GM18498 (cell line): ENCODE measurements around the gene CFAP299.
A peak's percentile ranks its signal among the peaks of the same experiment; 100 is the strongest.

Experiments used
- ATAC-seq: cut with Tn5 transposase; IDR thresholded peaks from one replicate; pipeline ENCODE4 v1.9.1; 2021; ENCODE audit warnings: mild to moderate bottlenecking, moderate library complexity; ENCODE audit not compliant: unreplicated experiment

Gene CFAP299

DNA sequence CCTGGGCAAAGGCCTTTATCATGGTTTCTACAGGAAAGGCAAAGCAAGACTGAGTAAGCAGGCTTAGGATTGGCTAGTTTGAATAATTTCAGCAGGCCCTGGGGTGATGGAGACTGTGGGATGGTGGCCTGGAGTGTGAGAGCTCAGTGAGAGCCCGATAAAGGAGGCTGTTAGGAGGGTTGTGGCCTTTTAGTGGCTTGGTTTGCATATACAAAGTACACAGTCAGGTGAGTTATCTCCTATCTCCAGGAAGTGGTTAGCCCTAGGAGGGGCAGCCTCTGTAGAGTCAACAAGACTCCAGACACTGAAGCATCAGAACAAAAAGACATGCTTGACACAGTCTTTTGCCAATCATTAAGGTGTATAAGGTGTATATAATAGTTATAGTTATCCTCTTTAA, 157.2 kb downstream of the CFAP299 start:
- ATAC-seq: no peak

DNA sequence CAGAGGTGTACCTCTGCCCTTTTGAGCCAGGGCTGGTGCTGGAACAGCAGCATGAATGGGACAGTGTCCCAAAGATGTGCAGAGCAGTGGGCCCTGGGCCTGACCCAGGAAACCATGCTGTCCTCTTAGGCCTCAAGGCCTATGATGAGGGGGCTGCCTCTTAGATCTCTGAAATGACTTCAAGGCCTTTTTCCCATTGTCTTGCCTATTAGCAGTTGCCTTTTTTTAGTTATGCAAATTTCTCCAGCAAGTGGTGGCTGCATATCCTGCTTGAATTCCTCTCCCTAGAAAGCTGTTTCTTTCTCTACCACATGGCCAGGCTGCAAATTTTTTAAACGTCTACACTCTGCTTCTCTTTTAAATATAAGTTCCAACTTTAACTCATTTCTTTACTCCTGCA, 160.3 kb downstream of the CFAP299 start:
- ATAC-seq: no peak

DNA sequence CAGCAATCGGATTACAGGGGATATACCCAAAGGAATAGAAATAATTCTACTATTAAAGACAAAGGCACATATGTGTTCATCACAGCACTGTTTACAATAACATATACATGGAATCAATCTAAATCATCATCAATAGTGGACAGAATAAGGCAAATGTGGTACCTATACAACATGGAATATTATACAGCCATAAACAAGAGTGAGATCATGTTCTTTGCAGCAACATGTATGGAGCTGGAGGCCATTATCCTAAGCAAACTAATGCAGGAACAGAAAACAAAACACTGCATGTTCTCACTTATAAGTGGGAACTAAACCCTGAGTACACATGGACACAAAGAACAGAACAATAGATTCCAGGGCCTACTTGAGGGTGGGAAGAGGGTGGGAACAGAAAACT, 163.2 kb downstream of the CFAP299 start:
- ATAC-seq: no peak

GRCh38 chr4:80500613-80501012, 165.1 kb downstream of the CFAP299 start:
- no peak for ATAC-seq

GRCh38 chr4:80507077-80507476, 171.5 kb downstream of the CFAP299 start:
- no peak for ATAC-seq

GRCh38 chr4:80507507-80507906, 172.0 kb downstream of the CFAP299 start:
- peak; percentile 90 for ATAC-seq

GRCh38 chr4:80515496-80515895, 180.0 kb downstream of the CFAP299 start:
- ATAC-seq: no peak

GRCh38 chr4:80521438-80521837, 185.9 kb downstream of the CFAP299 start:
- peak; percentile 54 for ATAC-seq

DNA sequence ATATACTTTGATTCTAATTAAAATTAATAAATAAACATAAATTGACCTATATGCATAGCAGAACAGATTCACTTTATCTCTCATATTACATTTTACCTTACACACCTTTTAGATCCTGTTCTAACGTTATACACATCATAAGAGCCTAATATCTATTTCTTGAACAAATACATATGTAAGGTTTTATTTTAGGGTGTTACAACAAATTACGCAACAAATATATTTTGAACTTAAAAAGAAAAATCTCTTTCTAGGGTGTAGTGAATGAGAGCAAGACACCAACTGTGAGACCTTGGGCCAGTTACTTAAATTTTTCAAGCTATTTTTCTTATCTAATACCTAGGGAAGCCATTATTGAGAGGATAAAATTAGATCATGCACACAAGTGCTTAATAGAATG, 191.2 kb downstream of the CFAP299 start:
- ATAC-seq: no peak

- no peak for ATAC-seq
Measured at GRCh38 chr4:80529026-80529425, 193.5 kb downstream of the CFAP299 start.

- no peak for ATAC-seq
Measured at GRCh38 chr4:80532674-80533333, 197.3 kb downstream of the CFAP299 start.

- no peak for ATAC-seq
Measured at GRCh38 chr4:80535551-80535950, 200.0 kb downstream of the CFAP299 start.

GRCh38 chr4:80538276-80538926, 202.9 kb downstream of the CFAP299 start:
- no peak for ATAC-seq

- no peak for ATAC-seq
Measured at GRCh38 chr4:80539190-80539589, 203.7 kb downstream of the CFAP299 start.

DNA sequence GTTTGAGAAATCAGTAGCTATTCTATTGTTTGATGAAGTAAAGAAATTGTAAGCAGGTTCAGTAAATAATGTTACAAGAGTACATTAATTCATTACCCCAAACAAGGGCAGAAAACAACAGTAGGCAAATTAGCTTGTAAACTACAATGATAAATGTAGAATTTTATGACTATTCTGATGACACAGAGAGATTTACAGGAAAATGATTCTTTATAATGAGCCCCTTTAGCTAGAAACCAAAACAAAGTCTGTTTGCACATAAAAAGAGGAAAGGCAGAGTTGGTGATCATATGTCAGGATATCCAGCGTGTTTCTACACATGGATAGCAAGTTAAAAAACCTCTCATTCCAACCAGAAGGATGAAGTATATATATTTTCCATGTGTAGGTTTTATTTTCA, 204.8 kb downstream of the CFAP299 start:
- no peak for ATAC-seq

DNA sequence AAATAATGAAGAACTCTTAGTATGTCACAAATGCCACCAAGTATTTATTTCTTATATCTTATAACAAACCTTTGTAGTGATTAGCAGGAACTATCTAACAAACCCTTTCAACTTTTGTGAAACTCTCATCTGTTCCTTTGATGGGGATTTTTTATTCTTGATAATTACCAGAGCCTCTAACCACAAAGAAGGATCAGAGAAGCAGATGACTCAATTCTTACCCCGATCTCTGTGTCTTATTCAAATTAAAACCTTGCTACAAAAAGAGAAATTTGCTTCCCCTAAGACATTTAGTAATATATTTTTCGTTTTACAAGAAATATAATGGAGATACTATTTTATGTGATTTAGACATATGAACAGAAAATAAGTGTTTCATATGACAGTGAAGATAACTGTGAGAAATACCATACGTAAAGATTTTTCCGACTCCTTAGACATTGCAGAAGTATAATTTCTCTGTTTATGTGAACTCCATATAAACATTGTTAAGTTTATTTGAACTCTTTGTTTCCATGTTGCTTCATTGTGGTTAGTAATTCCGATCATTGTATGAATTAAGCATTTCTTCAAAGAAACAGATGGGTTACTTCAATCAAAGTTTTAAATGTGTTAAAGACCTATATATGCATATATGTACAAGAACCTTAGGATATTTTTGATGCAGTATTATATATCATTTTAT, 205.4 kb downstream of the CFAP299 start:
- ATAC-seq: peak; percentile 85

- ATAC-seq: no peak
Measured at GRCh38 chr4:80542747-80543146, 207.2 kb downstream of the CFAP299 start.

- ATAC-seq: no peak
Measured at GRCh38 chr4:80560337-80560736, 224.8 kb downstream of the CFAP299 start.

DNA sequence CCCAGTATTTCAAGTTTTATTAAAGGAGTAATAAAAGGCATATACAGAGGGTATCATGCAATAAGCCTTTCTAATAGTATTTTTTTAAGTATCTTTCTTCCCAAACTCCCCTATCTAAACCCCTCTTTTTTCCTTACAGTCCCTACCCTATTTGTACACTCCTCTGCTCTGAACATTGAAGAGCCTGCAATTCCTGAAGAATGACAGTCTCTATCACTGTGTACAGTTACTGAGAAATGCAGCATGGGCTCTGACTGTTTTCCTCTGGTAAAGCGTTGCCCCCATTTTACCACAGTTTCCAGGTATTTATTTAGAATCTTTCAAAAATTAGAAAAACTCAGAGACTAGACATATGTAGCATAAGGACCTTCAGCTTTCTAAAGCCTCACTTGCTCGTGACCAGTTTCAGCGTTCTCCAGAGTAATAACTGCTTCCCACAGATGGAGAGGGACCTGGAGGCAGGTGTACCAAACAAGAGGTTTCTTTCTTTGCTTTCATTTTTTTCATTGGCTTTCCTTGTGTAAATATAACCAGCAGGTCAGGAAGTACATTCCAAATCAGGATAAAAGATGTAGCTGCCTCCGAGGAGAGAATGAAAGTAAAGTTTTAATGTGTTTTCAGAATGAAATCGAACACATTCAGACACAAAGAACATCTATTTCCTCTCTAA, 230.8 kb downstream of the CFAP299 start:
- ATAC-seq: no peak

DNA sequence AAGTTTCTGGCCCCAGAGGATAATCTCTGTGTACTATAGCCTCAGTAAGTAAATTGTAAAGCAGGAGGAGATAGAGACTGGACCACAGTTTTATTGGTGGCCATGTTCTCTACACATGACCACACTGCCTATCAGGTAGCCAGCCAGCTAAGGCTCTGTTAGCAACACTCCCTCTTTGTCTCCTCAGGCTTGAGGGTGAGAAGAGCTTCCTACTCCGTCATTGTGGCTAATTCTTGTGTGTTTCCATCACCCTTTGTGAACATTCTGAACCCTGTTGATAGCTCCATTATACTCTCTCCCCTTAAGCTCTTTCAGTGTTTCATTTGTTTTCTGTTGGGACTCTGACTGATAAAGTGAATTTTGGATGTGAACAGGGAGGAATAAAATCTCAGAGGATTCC, 233.4 kb downstream of the CFAP299 start:
- ATAC-seq: no peak

DNA sequence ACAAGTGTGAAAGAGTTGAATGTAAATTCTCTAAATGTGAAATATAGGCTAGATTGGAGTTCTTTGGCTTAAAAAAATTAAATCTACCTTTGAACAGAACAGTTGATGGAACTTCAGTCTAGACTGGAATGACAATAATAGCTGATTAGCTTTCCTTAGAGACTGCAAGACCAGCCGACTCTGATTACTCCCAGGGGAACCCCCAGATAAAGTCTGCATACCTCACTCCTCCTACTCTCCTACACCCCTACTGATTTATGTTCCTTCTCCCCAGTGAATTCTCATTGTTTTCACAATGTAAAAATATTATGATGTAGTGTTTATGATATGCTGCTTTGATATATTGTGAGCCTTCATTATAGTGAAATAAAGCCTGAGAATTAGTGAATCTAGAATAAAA, 241.3 kb downstream of the CFAP299 start:
- ATAC-seq: no peak

DNA sequence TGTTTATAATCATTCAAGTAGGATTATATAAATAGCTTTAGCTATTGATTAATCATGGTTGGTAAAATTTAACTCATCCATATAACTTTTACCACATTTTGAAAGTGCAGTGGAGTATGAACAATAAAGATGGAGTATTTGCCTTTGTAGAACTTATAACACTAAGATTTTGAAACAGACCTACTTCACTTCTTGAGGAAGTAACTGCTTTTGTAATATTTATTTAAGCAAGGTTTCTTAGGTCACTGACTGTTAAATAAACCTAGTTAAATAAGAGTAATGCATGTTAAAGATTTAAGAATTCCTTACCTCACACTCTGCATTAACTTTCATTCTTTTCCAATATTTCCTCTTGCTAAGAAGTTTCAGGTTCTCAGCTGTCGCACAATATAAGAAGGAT, 242.5 kb downstream of the CFAP299 start:
- no peak for ATAC-seq
